HepG2 (cell line): ENCODE results near the gene HAP1. TPM values are rescaled to one million over a fixed set of nuclear protein-coding genes. Genes with fewer than 3 reads are reported as not detected.

Experiments
- ADNP ChIP-seq: sonication (generic); formaldehyde crosslinking; IDR thresholded peaks from 2 replicates; pipeline ENCODE4 v1.4.0; 2020; ENCODE audit warnings: missing genetic modification reagents
- BCLAF1 ChIP-seq: fragments of 450-650 bp; IDR thresholded peaks from 2 replicates; pipeline ENCODE4 v1.6.1; 2017; ENCODE audit warnings: mild to moderate bottlenecking
- EED ChIP-seq: sonication (generic); formaldehyde crosslinking; IDR thresholded peaks from 2 replicates; pipeline ENCODE4 v1.5.0; 2020; ENCODE audit warnings: mild to moderate bottlenecking, missing genetic modification reagents
- FOXK1 ChIP-seq: sonication (generic); formaldehyde crosslinking; IDR thresholded peaks from 2 replicates; pipeline ENCODE4 v1.4.0; 2020; ENCODE audit warnings: low read depth, missing genetic modification reagents, borderline replicate concordance
- GRHL1 ChIP-seq: sonication (generic); formaldehyde crosslinking; conservative IDR thresholded peaks from 2 replicates; pipeline ENCODE4 v1.8.0; 2022; ENCODE audit warnings: missing genetic modification reagents
- KDM3A ChIP-seq: IDR thresholded peaks from 2 replicates; pipeline ENCODE4 v1.6.1; 2018; ENCODE audit warnings: low read depth, missing compliant biosample characterization
- KLF11 ChIP-seq: IDR thresholded peaks from 2 replicates; pipeline ENCODE4 v1.6.1; 2016; ENCODE audit warnings: missing compliant biosample characterization
- NFE2 ChIP-seq: sonication (generic); formaldehyde crosslinking; IDR thresholded peaks from 2 replicates; pipeline ENCODE4 v1.4.0; 2020; ENCODE audit warnings: missing genetic modification reagents
- NFE2L2 ChIP-seq: fragments of 150-350 bp; IDR thresholded peaks from 2 replicates; pipeline ENCODE4 v1.6.1; 2014; ENCODE audit warnings: low read length
- SOX6 ChIP-seq, 2 experiments: fragments of 450-650 bp in 1 of 2; sonication (generic) in 1 of 2; formaldehyde crosslinking in 1 of 2; IDR thresholded peaks; 2 replicates each; pipeline versions ENCODE4 v1.4.0 to v1.6.1; 2017 to 2020; ENCODE audit warnings: antibody characterized with exemption in 1 of 2, mild to moderate bottlenecking in 1 of 2, missing genetic modification reagents in 1 of 2
- ZBTB26 ChIP-seq: IDR thresholded peaks from 2 replicates; pipeline ENCODE4 v1.6.1; 2016; ENCODE audit warnings: missing compliant biosample characterization, missing genetic modification reagents, borderline replicate concordance
- ZIK1 ChIP-seq: sonication (generic); formaldehyde crosslinking; IDR thresholded peaks from 2 replicates; pipeline ENCODE4 v1.5.0; 2020; ENCODE audit warnings: mild to moderate bottlenecking, low read depth, missing genetic modification reagents, borderline replicate concordance
- ZNF451 ChIP-seq: sonication (generic); formaldehyde crosslinking; IDR thresholded peaks from 2 replicates; pipeline ENCODE4 v1.5.0; 2020; ENCODE audit warnings: mild to moderate bottlenecking, missing genetic modification reagents
- ZNF598 ChIP-seq: sonication (generic); formaldehyde crosslinking; IDR thresholded peaks from 2 replicates; pipeline ENCODE4 v1.5.1; 2020; ENCODE audit warnings: mild to moderate bottlenecking, missing genetic modification reagents, borderline replicate concordance
- ZNF609 ChIP-seq: sonication (generic); formaldehyde crosslinking; IDR thresholded peaks from 2 replicates; pipeline ENCODE4 v1.4.0; 2020; ENCODE audit warnings: mild to moderate bottlenecking, missing genetic modification reagents, borderline replicate concordance
- ZNF670 ChIP-seq: sonication (generic); formaldehyde crosslinking; IDR thresholded peaks from 2 replicates; pipeline ENCODE4 v1.8.0; 2022; ENCODE audit warnings: mild to moderate bottlenecking, missing genetic modification reagents, borderline replicate concordance
- ZNF7 ChIP-seq: IDR thresholded peaks from 2 replicates; pipeline ENCODE4 v1.6.1; 2016; ENCODE audit warnings: missing biosample characterization, missing genetic modification reagents
- ZNF749 ChIP-seq: sonication (generic); formaldehyde crosslinking; IDR thresholded peaks from 2 replicates; pipeline ENCODE4 v1.8.0; 2022; ENCODE audit warnings: mild to moderate bottlenecking, missing genetic modification reagents, moderate library complexity, borderline replicate concordance
- ZSCAN29 ChIP-seq: sonication (generic); formaldehyde crosslinking; conservative IDR thresholded peaks from 2 replicates; pipeline ENCODE4 v1.4.0; 2020; ENCODE audit warnings: mild to moderate bottlenecking, missing genetic modification reagents
- polyA plus RNA-seq, 8 experiments: library from polyadenylated mRNA; depleted of rRNA in 3 of 8; stranded (reverse) in 7 of 8; unstranded in 1 of 8; fragments of >200 nt; fragmentation: Illumina TruSeq in 4 of 8; extraction: Trizol in 4 of 8; gene quantifications; 2 replicates each; pipeline versions ENCODE4 v1.2.1 to v1.2.3, GENCODE V29; 2011 to 2016; ENCODE audit warnings: low read depth in 4 of 8, missing spikeins in 1 of 8, mixed read lengths in 1 of 8; ENCODE audit not compliant: insufficient read depth in 1 of 8
- total RNA-seq, 5 experiments: library from RNA; depleted of rRNA; stranded (reverse); fragments of >200 nt; fragmentation: Illumina TruSeq; extraction: Trizol; gene quantifications; 2 replicates each; pipeline ENCODE4 v1.2.3, GENCODE V29; 2016; ENCODE audit warnings: low read depth in 1 of 5

Gene HAP1
- total and polyA plus RNA-seq, 2 of the 13 experiments (the other 11 are each of a cell fraction or from before 2014, with no cell fraction given), result 0.07 TPM

GRCh38 chr17:41772586-41773189 is 38.2 kb upstream of the HAP1 start (continued):
- TF ChIP-seq ZNF609 (CRISPR knock-in tag) (peak; percentile 69), ZSCAN29 (CRISPR knock-in tag) (peak; percentile 89; the same call in 1 of the 2 replicates), ZNF451 (CRISPR knock-in tag) (peak; percentile 73; the same call in 1 of the 2 replicates), ADNP (CRISPR knock-in tag) (0 out of 2 replicates have a peak, but pooled peaks have one; percentile 68), NFE2 (CRISPR knock-in tag) (peak; percentile 54; the same call in 1 of the 2 replicates), ZIK1 (0 out of 2 replicates have a peak, but pooled peaks have one; percentile 17), ZBTB26 (CRISPR knock-in tag) (no peak; the same call in none of the 2 replicates), ZNF749 (CRISPR knock-in tag) (no peak), KLF11 (CRISPR knock-in tag) (peak; percentile 71; the same call in 1 of the 2 replicates), GRHL1 (no peak), KDM3A (CRISPR knock-in tag) (peak; percentile 37), FOXK1 (CRISPR knock-in tag) (0 out of 2 replicates have a peak, but pooled peaks have one; percentile 9), ZNF7 (no peak), ZNF598 (peak; percentile 83), EED (CRISPR knock-in tag) (peak; percentile 88), NFE2L2 (no peak), BCLAF1 (no peak), ZNF670 (CRISPR knock-in tag) (0 out of 2 replicates have a peak, but pooled peaks have one; percentile 60), SOX6 (IDR thresholded peaks at IDR 0.05) (no peak), SOX6 (CRISPR knock-in tag; IDR thresholded peaks at IDR 0.05) (peak; percentile 89)
